GM19438 (cell line): ENCODE measurements around the gene HK1.
A peak's percentile ranks its signal among the peaks of the same experiment; 100 is the strongest.

Source experiments
- ATAC-seq: cut with Tn5 transposase; IDR thresholded peaks from one replicate; pipeline ENCODE4 v1.9.1; 2021; ENCODE audit warnings: low read depth; ENCODE audit not compliant: unreplicated experiment

HK1 gene

DNA sequence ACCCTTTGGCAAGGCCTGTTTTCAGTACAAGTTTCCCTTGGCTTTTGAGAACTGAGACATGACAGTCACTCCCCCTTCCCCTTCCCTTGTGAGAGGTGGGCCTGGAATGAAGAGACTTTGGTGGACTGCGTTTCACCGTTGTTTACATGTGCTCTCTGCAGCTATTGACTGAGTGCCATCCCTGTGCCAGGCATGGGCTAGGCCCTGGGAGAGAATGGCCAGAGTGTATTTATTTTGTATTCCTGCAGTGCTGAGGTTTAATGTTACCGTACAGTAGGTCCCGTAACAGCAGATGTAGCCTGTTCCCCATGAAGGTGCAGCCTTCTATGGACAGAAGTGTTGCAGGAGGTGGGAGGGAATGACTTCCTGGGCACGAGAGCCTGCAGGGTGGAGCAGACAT lies 88.4 kb downstream of the HK1 start:
- no peak for ATAC-seq

- no peak for ATAC-seq
Measured at GRCh38 chr10:69367469-69367868, 89.2 kb downstream of the HK1 start.

- no peak for ATAC-seq
Measured at GRCh38 chr10:69372126-69372980, 94.1 kb downstream of the HK1 start.

DNA sequence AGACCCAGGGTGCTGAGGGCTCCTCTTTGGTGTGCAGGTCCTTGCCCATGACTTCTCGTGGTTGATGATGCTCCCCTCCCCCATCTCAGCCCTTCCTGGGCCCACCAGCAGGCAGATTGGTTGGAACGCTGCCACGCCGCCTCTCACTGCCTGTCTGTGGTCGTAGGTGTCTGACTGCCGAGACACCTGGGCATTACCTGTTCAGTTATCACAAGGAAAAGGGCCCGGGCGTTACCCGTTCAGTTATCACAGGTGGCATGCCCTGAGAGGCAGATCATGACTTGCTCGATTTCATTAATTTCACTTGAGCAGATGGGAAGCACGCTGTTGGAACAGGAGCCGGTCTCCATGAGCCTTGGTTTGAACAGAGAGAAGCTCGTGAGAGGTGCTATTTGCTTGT lies 95.9 kb downstream of the HK1 start:
- no peak for ATAC-seq

DNA sequence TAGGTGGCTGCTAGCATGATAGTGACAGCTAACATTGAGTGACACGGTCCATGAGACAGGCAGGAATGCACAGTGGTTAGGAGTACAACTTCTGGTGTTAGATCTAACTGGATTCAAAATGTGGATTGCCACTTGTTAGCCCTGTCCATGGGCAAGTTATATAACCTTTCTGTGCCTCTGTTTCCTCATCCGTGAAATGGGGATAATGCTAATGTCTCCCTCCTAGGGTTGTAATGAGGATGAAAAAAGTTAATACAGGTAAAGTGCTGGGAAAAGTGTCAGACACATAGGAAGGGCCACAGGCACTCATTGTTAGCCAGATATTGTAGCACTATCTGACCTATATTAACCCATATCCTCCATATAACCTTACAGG lies 96.6 kb downstream of the HK1 start:
- ATAC-seq: no peak

GRCh38 chr10:69375307-69376151 lies 97.2 kb downstream of the HK1 start:
- no peak for ATAC-seq

GRCh38 chr10:69376662-69377061 lies 98.4 kb downstream of the HK1 start:
- ATAC-seq: no peak

DNA sequence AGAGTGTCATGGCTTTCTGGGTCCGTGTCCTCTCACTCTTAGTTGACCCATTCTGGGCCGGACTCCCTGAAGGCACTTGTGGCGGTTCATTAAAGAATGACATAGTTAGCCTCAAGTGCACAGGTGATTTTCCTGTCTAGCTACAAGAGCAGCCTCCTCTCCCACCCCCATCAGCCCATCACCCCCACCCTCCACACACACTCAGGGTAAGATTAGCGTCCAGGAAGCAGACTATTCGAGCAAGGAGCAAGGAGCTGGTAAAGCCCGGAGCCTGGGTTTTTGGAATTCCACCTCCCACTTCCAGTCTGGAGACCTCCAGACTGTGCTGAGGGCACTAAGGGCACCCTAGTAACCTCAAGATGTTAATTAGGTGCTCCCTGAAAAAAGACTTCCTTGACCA lies 98.9 kb downstream of the HK1 start:
- ATAC-seq: no peak

DNA sequence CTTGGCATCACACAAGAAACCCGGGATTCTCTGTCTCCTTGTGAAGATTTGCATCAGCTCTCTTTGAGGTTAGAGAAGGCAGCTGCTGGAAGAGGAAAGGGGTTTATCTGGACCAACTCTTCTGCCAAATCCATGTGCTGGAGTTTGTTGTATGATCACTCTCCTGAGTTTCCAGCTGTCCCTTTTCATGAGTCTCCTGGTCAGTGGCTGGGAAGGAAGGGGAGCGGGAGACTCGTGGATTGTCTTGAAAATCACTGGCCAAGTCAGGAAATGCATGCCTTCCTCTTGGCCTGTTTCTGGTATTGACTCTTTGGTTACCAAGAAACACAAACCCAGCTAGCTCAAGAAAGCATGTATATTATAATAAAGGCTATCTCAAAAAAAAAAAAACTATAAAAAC lies 99.6 kb downstream of the HK1 start:
- no peak for ATAC-seq

DNA sequence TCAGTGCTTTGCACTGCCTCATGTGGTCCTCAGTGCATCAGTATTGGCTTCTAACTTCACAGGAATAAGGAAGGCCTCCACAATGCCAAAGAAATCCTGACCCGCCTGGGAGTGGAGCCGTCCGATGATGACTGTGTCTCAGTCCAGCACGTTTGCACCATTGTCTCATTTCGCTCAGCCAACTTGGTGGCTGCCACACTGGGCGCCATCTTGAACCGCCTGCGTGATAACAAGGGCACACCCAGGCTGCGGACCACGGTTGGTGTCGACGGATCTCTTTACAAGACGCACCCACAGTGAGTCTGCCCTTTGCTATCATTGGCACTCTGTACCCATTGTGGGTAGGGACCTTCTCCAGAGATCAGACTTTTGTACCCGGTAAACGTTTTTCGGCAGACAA lies 101.5 kb downstream of the HK1 start:
- no peak for ATAC-seq

- ATAC-seq: no peak
Measured at GRCh38 chr10:69382382-69383117, 104.3 kb downstream of the HK1 start.

- ATAC-seq: no peak
Measured at GRCh38 chr10:69383558-69383957, 105.3 kb downstream of the HK1 start.

DNA sequence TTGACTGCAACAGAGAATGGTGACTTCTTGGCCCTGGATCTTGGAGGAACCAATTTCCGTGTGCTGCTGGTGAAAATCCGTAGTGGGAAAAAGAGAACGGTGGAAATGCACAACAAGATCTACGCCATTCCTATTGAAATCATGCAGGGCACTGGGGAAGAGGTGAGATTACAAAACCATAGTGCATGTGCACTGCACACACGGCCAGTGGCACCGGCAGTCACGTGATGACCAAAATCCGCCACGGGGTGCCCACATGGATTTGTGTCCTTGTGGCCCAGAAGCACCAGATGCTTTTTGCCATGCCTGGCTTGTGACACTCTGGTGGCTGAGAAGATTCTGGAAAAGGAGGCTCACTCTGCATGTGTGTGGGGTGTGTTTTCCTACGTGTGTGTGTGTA lies 106.0 kb downstream of the HK1 start:
- ATAC-seq: no peak

- ATAC-seq: no peak
Measured at GRCh38 chr10:69385454-69386350, 107.4 kb downstream of the HK1 start.

GRCh38 chr10:69387500-69387899 lies 109.2 kb downstream of the HK1 start:
- no peak for ATAC-seq

GRCh38 chr10:69388488-69388887 lies 110.2 kb downstream of the HK1 start:
- ATAC-seq: no peak

- no peak for ATAC-seq
Measured at GRCh38 chr10:69389827-69390490, 111.7 kb downstream of the HK1 start.

GRCh38 chr10:69391158-69391557 lies 112.9 kb downstream of the HK1 start:
- no peak for ATAC-seq

- ATAC-seq: peak; percentile 78
Measured at GRCh38 chr10:69392481-69393000, 114.2 kb downstream of the HK1 start.
